Measurements from ENCODE around the gene NCAM2.

Gene NCAM2

DNA sequence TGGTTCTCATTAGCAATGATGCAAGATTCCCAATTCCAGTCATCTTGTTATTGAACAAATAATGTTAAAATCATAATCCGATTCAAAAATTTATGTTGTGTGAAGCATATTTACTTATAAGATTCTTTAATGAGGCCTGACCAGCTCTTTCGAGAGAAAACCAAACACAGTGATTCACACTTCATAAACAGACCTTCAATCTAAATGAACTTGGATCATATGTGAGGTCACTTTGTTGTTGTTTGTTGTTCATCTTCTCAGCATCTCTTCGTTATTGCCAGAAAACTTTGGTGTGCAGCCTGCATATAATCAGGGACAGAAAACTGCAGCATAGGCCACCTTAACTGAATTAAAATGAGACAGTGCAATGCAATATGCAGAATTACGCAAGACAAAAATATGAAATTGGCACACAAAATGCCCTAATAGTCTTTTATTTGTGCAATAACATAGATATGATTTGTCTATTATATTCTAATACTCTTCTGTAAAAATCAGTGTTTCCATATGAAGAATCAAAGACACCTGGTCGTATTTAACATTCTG, 30.1 kb downstream of the NCAM2 start:
- DNase-seq (ENCODE audit: low read depth), result no peak

DNA sequence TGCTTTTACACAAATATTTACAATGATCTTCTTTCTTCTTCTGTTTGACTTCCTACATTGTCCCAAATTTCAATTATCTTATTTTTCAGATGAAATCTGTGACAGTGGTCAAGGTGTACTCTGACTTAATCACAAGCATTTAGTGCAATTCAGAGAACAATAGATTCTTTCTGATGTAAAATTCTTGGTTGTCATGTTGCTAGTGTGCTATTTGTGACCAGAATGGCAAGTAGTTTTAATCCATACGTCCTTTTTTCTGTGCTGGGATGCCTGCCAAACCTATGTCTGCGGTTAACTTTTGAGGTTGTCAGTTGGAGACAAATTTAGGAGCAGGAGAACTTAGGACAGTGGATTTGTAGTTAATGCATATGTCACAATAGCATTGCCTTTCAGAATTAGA, 31.0 kb downstream of the NCAM2 start:
- no peak for DNase-seq (ENCODE audit: low read depth)

GRCh38 chr21:21030311-21030710, 32.1 kb downstream of the NCAM2 start:
- no peak for DNase-seq (ENCODE audit: low read depth)

DNA sequence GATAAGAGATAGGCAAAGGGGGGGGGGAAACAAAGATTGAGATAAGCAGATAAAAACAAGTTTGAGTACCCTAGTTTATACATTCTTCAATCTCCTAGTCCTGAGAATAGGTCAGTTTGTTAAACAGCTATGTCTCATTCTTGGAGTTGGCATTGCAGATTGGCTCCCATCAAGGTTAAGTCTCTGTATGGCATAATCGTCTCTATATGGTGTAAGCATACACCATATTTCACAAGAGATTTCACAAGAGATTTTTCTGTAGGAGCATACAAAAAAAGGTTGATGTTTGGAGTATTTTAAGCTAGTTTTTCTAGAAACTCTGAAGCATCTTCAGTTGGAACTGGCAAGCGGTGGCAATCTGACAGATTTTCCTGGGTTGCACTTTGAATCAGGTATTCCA, 35.8 kb downstream of the NCAM2 start:
- no peak for DNase-seq (ENCODE audit: low read depth)

DNA sequence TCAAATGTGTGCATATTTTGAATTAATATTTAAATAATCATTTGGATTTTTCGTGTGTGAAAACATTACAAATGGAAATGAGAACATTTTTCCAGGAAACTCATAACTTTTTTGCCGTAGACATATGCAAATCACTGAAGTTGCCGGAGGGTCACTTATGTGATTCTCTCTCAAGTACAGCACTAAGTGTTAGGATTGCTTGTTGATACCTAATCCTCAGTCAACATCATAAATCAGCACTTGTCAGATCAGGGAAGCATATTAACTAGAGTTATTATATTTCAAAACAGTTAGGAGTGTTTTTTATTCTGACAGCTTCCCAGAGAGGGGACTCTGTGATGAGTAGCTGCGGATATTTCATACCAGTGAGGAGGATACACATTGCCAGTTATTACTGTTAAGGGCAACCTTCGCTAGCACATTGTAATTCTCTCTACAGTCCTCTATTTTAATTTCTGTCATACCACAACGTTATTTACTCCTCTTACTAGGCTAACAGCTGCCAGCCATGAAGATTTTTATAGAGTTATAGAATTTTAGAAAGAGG, 41.5 kb downstream of the NCAM2 start:
- no peak for DNase-seq (ENCODE audit: low read depth)

DNA sequence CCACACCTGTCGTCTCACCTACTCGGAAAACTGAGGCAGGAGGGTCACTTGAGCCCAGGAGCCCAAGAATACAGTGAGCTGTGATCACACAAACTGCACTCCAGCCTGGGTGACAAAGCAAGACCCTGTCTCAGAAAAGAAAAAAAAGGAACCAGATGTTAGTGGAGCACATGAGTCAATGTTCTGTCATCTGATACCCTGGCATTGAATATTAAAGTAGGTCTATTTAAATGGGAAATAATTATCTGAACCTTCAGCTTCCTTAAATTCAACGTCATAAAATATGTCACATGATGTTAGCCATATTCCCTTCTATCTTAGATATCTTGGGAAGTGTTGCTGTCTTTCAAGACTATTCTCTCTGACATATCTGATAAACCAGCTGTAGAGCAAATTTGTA, 47.3 kb downstream of the NCAM2 start:
- no peak for DNase-seq (ENCODE audit: low read depth)

DNA sequence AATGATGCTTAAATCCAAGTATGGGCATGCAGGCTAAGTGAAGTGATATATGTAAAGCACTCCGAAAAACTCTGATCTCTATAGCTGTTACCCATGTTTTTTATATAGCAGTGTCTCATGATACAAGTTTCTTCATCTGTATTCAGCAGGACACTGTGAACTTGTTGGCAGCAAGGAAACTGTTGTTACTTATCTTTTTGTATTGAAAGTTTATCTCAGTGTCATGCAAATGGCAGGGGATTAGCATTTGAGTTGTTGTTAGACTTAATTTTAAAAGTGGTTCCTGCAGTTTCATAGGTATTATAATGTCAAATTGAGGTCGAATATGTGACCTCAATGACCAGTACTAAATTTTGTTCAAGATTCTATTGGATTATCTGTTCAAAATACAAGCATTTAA, 47.9 kb downstream of the NCAM2 start:
- DNase-seq (ENCODE audit: low read depth), result no peak

GRCh38 chr21:21051109-21052055, 53.2 kb downstream of the NCAM2 start:
- no peak for DNase-seq (ENCODE audit: low read depth)

- DNase-seq (ENCODE audit: low read depth), result no peak
Measured at GRCh38 chr21:21052672-21053071, 54.5 kb downstream of the NCAM2 start.

DNA sequence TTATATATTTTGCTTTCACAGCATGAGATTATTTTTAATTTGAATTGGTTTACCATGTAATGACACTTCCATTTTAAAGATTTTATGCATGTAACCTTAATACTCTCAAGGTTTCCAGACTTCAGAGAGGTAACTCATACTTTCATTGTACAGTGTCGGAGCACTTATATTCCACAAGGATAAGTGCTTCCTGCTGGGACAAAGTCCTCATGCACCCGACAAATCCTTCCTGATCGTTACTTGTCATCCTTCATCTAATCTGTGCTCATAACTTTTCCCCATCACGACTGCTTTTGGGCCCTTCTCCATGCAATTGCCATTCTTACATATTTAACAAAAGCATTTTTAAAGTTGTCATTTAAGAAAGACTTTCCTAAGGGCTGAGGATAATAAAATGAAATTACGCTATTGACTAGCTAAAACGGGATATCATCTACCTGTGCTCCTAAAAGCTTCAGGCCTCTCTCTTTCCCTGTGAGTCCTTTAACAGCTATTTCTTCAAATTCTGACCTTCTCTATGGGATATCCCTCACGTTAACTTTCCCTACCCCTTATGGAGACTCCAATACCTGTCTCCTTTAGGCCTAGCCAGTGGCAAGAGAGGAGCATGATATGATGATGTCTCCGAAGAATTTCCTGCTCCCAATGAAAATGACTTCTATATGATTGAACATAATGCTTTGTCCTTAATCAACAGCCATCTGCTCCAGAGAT, 59.3 kb downstream of the NCAM2 start:
- DNase-seq (ENCODE audit: low read depth), result no peak

DNA sequence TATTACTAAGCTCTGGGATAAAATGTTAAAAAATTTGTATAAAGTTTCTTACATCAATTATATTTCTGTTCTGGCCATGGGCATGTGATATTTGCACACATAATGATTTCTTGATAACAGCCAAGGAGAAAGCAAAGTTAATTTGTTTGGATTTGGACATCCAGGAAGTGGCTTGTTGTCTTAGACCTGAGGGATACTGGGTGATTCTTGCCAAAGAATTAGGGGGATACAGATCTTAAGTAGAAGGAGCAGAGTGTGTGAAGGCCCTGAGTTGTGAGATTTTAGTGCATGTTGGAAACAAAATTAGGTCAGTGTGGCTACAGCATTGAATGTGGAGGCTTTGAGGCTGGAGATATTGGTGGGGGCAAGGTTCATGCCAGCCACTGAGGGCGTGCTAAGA, 65.6 kb downstream of the NCAM2 start:
- DNase-seq (ENCODE audit: low read depth), result no peak

DNA sequence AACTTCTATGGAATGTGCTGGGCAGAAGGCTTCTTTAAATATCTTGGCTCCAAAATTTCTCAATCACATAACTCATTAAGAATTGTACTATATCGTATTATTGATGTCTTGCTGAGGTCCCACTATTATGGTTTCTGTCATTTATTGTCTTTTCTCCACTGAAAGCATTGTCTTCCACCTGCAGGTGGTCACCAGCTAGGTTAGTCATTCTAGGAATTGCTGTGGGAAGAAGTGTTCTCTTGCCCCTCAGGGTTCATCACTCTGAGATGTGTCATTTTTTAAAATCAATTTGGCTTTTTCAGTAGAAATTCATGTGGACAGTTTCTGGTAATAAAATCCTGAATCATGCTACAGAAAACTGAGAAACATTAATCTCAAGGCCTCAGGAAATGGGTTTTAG, 66.1 kb downstream of the NCAM2 start:
- no peak for DNase-seq (ENCODE audit: low read depth)

DNA sequence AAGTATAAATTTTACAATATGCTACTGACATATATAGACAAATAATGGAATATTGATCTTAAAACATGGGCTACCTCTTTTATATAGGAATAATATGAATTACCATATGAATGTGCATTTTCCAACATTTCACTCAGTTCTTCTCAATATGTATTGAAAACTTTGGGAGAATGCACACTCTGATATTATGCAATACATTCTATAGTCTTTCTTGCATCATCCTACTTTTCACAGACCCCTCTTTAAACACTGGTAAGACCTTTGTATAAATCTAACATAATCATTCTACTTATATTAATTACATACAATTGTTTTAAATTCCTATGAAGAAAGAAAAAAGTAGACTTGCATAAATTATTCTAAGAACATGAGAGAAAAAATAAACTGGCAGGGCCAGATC, 69.2 kb downstream of the NCAM2 start:
- DNase-seq (ENCODE audit: low read depth), result no peak

DNA sequence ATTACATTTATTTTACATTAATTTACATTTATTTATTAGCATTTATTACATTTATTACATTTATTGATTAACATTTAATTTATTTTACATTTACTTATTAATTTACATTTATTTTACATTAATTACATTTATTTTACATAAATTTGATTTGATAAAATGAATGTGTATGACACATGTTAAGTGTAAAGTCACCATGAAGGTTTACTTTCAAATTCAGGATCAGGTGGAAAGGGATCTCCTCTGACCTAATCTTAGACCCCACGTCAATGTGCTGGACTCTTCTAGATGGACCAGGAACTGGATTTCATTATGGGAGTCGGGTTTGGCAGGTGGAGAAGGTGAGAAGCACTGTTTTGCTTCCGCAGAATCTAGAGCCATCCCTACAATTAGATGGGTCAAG, 76.1 kb downstream of the NCAM2 start:
- DNase-seq (ENCODE audit: low read depth), result no peak

DNA sequence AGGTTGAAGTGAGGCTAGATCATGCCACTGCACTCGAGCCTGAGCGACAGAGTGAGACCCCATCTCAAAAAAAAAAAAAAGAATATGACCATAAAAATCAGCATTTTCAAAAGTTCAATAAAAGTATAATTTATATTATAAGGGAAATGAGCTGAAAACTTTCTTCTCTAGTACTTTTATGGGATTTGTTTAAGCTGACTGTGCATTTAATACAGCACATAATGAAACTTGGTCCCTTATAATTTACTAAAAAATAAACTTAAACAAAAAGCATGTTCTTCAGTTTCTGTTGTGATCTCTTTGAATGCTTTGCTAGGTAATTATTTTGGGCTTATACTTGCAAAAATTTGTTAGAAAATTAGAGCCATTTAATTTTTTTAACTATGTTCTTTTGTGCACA, 77.8 kb downstream of the NCAM2 start:
- DNase-seq (ENCODE audit: low read depth), result no peak

GRCh38 chr21:21076491-21076890, 78.3 kb downstream of the NCAM2 start:
- DNase-seq (ENCODE audit: low read depth), result no peak

GRCh38 chr21:21079646-21080045, 81.4 kb downstream of the NCAM2 start:
- DNase-seq (ENCODE audit: low read depth), result no peak

DNA sequence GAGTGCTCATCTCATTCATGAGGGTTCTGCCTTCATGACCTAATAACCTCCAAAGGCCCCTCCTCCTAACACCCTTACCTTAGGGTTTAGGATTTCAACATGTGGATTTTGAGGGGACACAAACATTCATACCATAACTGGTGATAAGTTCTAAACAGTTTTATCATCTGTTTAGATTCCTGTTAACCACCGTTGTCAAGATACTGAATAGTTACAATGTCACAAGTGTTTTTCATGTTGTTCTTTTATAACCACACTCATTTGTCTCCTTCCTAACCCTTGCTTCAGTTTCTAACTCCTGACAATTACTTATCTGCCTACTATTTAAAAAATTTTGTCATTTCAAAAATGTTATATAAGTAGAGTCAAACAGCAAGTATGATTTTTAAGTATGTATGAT, 86.0 kb downstream of the NCAM2 start:
- DNase-seq (ENCODE audit: low read depth), result no peak

DNA sequence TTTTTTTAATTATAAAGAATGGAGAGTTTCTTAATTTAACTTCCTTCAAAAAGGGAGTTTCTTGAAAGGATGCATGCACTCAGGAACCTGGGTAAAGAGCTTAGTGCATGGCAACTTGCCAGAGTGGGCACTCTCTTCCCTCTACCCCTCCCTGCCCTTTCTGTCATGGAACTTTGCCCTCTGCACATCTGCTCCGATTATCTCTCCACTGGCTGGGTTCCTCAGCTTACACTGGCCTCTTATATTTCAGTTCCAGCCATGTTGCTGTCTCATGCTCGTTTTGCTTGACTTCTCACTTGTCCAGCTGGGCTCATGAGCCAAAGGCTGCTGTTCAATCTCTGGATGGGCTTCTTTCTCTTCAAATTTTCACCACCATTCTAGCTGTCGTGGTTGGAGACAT, 87.0 kb downstream of the NCAM2 start:
- DNase-seq (ENCODE audit: low read depth), result no peak

DNA sequence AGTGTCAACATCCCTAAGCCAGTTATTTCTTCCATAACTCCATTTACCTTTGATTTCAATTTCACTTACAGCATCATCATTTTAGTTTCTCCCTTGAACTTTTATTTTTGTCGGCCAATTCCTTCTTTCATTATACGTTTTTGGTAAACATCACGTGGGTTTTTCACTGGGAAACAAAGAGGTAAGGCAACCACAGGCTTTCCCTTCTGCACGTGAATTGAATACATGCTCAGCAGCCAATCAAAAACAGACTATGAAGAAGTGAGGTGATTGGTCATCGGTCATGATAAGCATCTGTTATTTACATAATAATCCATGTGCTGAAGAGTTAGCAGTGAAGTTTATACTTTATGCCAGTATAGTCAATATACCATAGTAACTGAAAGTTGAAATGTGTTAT, 98.7 kb downstream of the NCAM2 start:
- no peak for DNase-seq (ENCODE audit: low read depth)

- no peak for DNase-seq (ENCODE audit: low read depth)
Measured at GRCh38 chr21:21097466-21097865, 99.3 kb downstream of the NCAM2 start.

- DNase-seq (ENCODE audit: low read depth), result no peak
Measured at GRCh38 chr21:21101911-21102310, 103.7 kb downstream of the NCAM2 start.

GRCh38 chr21:21102896-21103295, 104.7 kb downstream of the NCAM2 start:
- no peak for DNase-seq (ENCODE audit: low read depth)

All from GM04503 (cell line).